IPS-18a (cell line): ENCODE measurements around the gene FAM228B.
"Not testable (repeated sequence)": the region's sequence is repeated elsewhere in the genome, so short reads cannot be mapped to it uniquely, and the experiment has no call there.

Experiments used
- H3K27ac ChIP-seq: one replicate; pipeline ENCODE4 v1.5.1; 2013; ENCODE audit warnings: low read length
- H3K27me3 ChIP-seq: one replicate; pipeline ENCODE4 v1.6.1; 2013; ENCODE audit warnings: mild to moderate bottlenecking, low read length; ENCODE audit not compliant: control insufficient read depth, insufficient read depth
- H3K36me3 ChIP-seq: one replicate; pipeline ENCODE4 v1.6.1; 2013; ENCODE audit warnings: low read depth, low read length; ENCODE audit not compliant: control insufficient read depth
- H3K4me1 ChIP-seq: one replicate; pipeline ENCODE4 v1.6.1; 2013; ENCODE audit warnings: low read depth, low read length; ENCODE audit not compliant: control insufficient read depth
- H3K4me3 ChIP-seq: one replicate; pipeline ENCODE4 v1.5.1; 2013; ENCODE audit warnings: low read length
- H3K9ac ChIP-seq: one replicate; pipeline ENCODE4 v1.6.1; 2013; ENCODE audit warnings: mild to moderate bottlenecking, low read length, moderate library complexity
- H3K9me3 ChIP-seq: one replicate; pipeline ENCODE4 v1.6.1; 2013; ENCODE audit warnings: low read depth, low read length; ENCODE audit not compliant: control insufficient read depth

FAM228B gene

GRCh38 chr2:24105816-24106215, 17.5 kb upstream of the FAM228B start:
- H3K27me3 ChIP-seq, result no peaks in the 10 kb centered on the region
- no peaks in the 10 kb centered on the region for H3K9me3 ChIP-seq
- no peaks in the 10 kb centered on the region for H3K36me3 ChIP-seq
- H3K9ac ChIP-seq, result no peak overlapping the region
- no peak overlapping the region for H3K4me3 ChIP-seq
- H3K4me1 ChIP-seq, result no peaks in the 10 kb centered on the region
- H3K27ac ChIP-seq, result no peak overlapping the region

GRCh38 chr2:24106786-24107185, 16.5 kb upstream of the FAM228B start:
- Histone ChIP-seq H3K4me1 (no peaks in the 10 kb centered on the region), H3K27ac (no peak overlapping the region), H3K36me3 (no peaks in the 10 kb centered on the region), H3K27me3 (no peaks in the 10 kb centered on the region), H3K9ac (no peak overlapping the region), H3K4me3 (no peak overlapping the region), H3K9me3 (no peaks in the 10 kb centered on the region)

GRCh38 chr2:24107336-24107735, 15.9 kb upstream of the FAM228B start:
- Histone ChIP-seq H3K4me1 (no peaks in the 10 kb centered on the region), H3K27me3 (no peaks in the 10 kb centered on the region), H3K27ac (no peak overlapping the region), H3K9me3 (no peaks in the 10 kb centered on the region), H3K36me3 (no peaks in the 10 kb centered on the region), H3K4me3 (no peak overlapping the region), H3K9ac (no peak overlapping the region)

GRCh38 chr2:24109431-24109830, 13.8 kb upstream of the FAM228B start:
- H3K27me3 ChIP-seq, H3K9me3 ChIP-seq, H3K27ac ChIP-seq, H3K36me3 ChIP-seq, H3K9ac ChIP-seq, H3K4me3 ChIP-seq, H3K4me1 ChIP-seq: not testable (repeated sequence)

- no peaks in the 10 kb centered on the region for H3K27me3 ChIP-seq
These were observed 12.5 kb upstream of the FAM228B start for GRCh38 chr2:24110660-24111303.

GRCh38 chr2:24111407-24111901, 11.8 kb upstream of the FAM228B start:
- no peak overlapping the region for H3K27ac ChIP-seq
- no peaks in the 10 kb centered on the region for H3K27me3 ChIP-seq
- no peaks in the 10 kb centered on the region for H3K4me1 ChIP-seq
- no peaks in the 10 kb centered on the region for H3K9me3 ChIP-seq
- no peak overlapping the region for H3K4me3 ChIP-seq
- no peak overlapping the region for H3K9ac ChIP-seq
- H3K36me3 ChIP-seq, result no peaks in the 10 kb centered on the region

More at GRCh38 chr2:24110660-24111303, 12.5 kb upstream of the FAM228B start:
- Histone ChIP-seq H3K27ac (no peak overlapping the region), H3K4me1 (no peaks in the 10 kb centered on the region), H3K36me3 (no peaks in the 10 kb centered on the region), H3K4me3 (no peak overlapping the region), H3K9ac (no peak overlapping the region), H3K9me3 (no peaks in the 10 kb centered on the region)

- H3K9ac ChIP-seq, result no peak overlapping the region
- no peaks in the 10 kb centered on the region for H3K4me1 ChIP-seq
- H3K36me3 ChIP-seq, result no peaks in the 10 kb centered on the region
- no peaks in the 10 kb centered on the region for H3K27me3 ChIP-seq
- no peak overlapping the region for H3K27ac ChIP-seq
- no peaks in the 10 kb centered on the region for H3K9me3 ChIP-seq
- no peak overlapping the region for H3K4me3 ChIP-seq
These were observed 8.2 kb upstream of the FAM228B start for GRCh38 chr2:24115057-24115456.

- Histone ChIP-seq H3K9me3 (no peaks in the 10 kb centered on the region), H3K9ac (no peak overlapping the region), H3K4me3 (no peak overlapping the region), H3K36me3 (no peaks in the 10 kb centered on the region), H3K4me1 (peaks cover 12% of the 10 kb centered on the region), H3K27me3 (no peaks in the 10 kb centered on the region), H3K27ac (no peak overlapping the region)
These were observed 5.4 kb upstream of the FAM228B start for GRCh38 chr2:24117902-24118301.

- H3K27me3 ChIP-seq, result peaks cover 9% of the 10 kb centered on the region
- H3K36me3 ChIP-seq, result no peaks in the 10 kb centered on the region
- H3K4me3 ChIP-seq, result no peak overlapping the region
- H3K9me3 ChIP-seq, result no peaks in the 10 kb centered on the region
- H3K9ac ChIP-seq, result no peak overlapping the region
- peaks cover 15% of the 10 kb centered on the region for H3K4me1 ChIP-seq
- H3K27ac ChIP-seq, result no peak overlapping the region
These were observed 2.2 kb upstream of the FAM228B start for GRCh38 chr2:24121066-24121465.

GRCh38 chr2:24121469-24121868, 1.8 kb upstream of the FAM228B start:
- H3K9ac ChIP-seq, result no peak overlapping the region
- H3K27me3 ChIP-seq, result peaks cover 9% of the 10 kb centered on the region
- H3K9me3 ChIP-seq, result no peaks in the 10 kb centered on the region
- no peaks in the 10 kb centered on the region for H3K36me3 ChIP-seq
- peaks cover 15% of the 10 kb centered on the region for H3K4me1 ChIP-seq
- no peak overlapping the region for H3K27ac ChIP-seq
- no peak overlapping the region for H3K4me3 ChIP-seq

GRCh38 chr2:24122366-24123194, 689 bp upstream of the FAM228B start:
- Histone ChIP-seq H3K9me3 (no peaks in the 10 kb centered on the region), H3K4me3 (peak overlapping the region; percentile 83), H3K4me1 (peaks cover 15% of the 10 kb centered on the region), H3K36me3 (no peaks in the 10 kb centered on the region), H3K27ac (no peak overlapping the region), H3K27me3 (peaks cover 9% of the 10 kb centered on the region), H3K9ac (peak overlapping the region; percentile 60)
